Colon (tissue), 2 donors: Measurements from ENCODE around the gene IFNB1.

Experiments used
- FAIRE-seq: peaks from 2 replicates; lab custom pipeline; 2012; peaks lifted over from hg19 to GRCh38; lab: Jason Lieb, UNC
- donor health status: control.
- donor health status: control.

The IFNB1 gene

DNA sequence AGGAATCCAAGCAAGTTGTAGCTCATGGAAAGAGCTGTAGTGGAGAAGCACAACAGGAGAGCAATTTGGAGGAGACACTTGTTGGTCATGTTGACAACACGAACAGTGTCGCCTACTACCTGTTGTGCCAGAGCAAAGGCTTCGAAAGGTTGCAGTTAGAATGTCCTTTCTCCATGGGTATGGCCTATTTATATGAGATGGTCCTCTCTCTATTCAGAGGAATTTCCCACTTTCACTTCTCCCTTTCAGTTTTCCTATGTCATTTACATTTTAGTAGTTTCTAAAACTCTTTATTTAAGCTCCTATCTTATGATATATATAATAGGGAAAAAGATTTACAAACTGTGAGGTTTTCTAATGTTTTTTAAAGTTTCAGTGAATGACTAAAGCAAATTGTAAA is at the start of gene IFNB1:
IFNB1 (minus strand) TSS at position 162 of the 400 bp plus-strand sequence; CDS start at position 89, 73 bp downstream.
- FAIRE-seq, result no peak

DNA sequence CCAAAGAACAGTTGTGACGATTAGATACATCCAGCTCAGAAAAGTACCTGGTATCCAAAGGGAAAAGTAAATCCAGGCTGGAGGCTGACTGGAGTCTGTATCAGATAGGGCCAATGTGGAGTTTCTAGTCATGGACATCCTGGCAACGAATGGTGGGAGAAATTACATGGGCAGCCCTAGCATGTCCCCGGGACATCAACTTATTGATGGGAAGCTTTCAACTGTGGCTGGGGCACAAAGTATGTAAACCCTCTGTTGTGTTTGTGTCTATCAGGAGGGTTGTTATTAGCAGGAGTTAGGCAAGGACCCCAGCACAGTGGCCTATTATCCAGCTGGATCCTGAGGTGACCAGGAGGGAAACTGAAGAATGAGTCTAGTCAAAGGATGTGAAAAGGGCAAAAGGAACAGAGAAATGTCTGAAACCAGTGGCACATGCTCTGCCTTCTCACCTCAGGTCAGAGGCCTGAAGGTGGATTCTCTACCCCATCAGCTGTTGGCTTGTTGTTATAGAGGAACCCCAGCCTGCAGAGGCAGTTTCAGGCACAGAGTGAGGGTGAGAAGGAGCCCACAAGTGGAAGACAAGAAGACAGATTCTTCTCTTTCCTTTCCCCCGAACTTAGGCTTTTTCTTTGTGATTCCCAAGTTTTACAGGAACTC is 44.0 kb upstream of the IFNB1 start:
- no peak for FAIRE-seq

DNA sequence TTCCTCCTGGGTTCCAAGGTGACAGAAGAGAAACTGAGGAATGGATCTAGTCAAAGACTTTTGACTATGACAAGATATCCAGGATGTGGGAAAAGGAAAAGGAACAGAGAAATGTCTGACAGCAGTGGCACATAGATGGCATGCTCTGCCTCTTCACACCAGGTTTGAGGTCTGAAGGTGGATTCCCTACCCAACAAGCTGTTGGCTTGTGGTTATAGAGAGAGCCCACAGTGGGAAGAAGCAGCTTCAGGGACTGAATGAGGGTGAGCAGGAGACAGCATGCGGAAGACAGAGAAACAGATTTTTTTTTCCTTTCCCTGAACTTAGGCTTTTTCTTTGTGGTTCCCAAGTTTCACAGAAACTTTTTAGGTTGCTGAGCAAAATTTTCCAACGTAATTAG is 43.3 kb upstream of the IFNB1 start:
- FAIRE-seq, result no peak

DNA sequence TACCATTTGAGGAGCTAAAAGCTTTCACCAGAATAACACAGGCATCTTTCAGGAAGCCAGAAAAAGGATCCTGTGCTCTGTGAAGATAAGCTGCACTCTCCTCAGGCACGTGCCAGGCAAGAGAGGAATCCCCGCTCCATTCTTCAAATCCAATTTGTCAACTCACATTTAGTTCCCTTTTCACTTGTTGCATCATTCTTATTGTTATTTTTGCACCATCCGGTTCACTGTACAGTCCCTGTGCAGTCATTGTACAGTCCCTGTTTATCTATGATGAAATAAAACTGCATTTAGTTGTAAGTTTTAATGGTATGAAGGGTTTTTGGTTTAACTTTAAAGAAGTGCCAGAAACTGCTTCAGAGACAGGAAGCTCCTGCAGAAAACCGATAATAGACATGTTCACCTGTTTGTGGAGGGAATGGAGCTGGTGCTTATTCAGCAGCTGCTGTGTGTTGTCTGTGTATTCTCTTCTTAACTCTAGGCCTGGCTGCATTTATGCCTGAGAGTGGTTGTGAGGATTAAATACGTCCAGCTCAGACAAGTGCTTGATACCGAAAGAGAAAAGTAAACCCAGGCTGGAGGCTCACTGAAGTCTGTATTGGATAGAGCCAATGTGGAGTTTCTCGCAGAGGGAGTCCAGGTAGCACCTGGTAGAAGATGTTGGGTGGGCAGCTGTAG is 41.5 kb upstream of the IFNB1 start:
- no peak for FAIRE-seq

DNA sequence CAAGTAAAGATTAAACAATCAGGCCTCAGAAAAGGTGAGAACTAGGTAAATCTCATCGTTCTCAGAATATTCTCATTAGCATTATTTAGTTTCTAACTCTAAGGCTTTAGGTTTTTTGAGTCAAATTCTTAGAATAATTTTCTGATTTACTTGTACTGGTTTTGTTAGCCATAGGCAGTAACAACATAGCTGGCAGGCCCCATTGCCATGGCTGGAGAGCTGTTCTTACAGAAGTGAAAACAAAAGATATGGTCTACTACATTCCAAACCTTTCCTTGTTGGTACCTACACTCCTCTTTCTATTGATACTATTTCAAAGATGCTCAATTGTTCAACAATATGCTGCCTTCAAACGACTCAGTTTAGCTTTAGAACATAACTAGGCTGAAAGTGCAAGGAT is 36.6 kb upstream of the IFNB1 start:
- FAIRE-seq, result no peak

DNA sequence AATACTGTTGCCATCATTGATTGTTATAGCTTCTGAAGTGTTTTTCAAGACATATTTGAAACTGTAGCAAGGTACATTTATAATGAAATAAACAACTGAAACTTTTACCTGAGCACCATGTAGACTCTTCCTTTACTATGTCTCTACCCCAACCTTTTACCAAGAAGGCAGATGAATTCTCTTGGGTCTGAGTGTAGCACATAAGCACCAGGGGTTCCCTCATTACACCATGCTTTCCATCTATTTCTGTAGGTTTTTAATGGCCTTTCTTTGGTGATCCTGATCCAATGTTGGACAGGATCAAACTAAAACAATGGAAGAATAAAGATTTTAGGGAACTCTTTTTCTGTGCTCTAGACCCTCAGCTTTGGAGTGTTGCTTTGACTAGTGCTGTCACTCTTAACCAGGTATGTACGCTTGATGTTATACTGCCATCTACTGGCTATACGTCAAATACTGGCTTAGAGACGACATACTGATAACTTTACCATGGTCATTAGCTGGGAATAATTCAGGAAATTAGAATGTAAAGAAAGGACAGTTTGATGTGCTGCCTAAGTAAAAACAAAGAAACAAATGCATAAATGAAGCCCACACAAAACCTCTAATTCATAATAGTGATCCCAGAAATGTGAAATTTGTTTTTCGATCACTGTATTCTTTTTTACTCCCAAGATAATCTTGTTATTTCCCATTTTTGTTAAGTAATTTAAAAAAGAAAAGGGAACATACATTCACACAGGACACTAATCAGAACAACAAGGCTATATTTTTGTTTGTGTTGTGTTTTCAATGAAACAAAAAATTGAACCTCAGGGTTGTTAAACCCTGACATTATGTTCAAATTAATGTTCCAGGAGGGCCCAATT is 33.2 kb upstream of the IFNB1 start:
- peak; percentile 58 for FAIRE-seq

DNA sequence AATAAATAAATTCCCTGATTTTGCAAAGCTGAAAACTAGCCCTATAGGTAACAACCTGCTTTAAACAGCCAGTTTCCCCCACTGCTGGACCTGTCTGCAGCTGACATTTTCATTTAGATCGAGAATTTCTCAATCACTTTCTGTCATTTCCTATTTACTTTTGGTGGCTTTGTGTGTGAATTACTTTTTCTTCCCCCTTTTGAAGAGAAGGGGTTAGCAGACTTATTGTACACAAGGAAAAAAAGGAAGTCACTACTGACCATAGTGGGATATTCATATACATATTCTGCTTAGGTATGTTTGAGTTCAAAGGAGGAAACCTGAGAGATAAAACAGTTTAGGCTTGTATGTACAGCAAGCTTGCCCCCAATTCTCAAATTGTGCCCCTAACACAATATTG is 27.0 kb upstream of the IFNB1 start:
- FAIRE-seq, result no peak

DNA sequence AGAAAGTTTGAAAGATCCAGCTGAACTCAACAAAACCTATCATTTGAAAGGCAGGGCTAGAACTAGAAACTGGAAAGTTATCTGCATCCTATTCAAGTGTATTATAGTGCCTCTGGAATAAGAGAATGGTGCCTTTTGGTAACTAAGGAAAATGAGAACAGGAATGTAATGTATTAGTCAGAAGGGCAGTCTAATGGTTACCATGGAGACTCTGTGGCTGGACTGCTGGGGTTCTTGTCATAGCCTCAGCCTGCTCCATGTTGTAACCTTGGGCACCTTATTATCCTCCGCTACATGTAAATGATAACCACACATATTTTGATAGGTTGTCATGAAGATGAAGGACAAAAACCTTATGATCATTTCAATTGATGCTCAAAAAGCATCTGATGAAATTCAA is 24.6 kb upstream of the IFNB1 start:
- no peak for FAIRE-seq

DNA sequence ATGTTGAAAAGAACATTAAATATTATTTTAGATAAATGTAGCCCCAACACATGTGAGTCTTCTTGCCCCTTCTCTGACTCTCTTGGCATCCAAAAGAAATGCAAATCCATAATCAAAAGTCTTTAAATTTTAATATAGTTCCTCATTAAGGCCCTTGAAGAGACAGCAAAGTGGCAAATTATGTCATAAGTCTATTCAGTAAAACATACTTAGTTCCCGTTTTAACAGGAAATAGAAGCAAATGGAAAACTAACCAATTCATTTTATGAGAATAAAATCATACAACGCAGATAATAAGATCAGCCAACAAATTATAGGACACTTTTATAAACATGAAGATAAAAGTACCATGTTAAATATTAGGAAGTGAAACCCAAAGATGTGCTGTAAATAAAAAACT is 20.1 kb upstream of the IFNB1 start:
- FAIRE-seq, result no peak

DNA sequence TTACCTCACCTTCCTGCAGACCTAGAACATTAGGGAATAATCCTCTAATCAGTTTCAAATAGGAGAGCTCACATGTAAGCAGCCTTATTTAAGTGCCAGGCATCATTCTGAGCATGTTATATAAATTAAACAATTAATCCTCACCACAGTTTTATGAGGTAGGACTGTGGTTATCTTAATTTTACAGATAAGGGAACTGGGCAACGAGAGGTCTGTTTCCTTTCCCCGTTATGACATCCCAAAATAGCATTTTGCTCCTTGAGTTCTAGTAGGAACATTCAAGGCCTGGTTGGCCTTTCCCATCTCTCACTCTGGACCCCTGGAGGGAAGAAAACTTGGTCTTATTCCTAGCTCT is 19.1 kb upstream of the IFNB1 start:
- no peak for FAIRE-seq

DNA sequence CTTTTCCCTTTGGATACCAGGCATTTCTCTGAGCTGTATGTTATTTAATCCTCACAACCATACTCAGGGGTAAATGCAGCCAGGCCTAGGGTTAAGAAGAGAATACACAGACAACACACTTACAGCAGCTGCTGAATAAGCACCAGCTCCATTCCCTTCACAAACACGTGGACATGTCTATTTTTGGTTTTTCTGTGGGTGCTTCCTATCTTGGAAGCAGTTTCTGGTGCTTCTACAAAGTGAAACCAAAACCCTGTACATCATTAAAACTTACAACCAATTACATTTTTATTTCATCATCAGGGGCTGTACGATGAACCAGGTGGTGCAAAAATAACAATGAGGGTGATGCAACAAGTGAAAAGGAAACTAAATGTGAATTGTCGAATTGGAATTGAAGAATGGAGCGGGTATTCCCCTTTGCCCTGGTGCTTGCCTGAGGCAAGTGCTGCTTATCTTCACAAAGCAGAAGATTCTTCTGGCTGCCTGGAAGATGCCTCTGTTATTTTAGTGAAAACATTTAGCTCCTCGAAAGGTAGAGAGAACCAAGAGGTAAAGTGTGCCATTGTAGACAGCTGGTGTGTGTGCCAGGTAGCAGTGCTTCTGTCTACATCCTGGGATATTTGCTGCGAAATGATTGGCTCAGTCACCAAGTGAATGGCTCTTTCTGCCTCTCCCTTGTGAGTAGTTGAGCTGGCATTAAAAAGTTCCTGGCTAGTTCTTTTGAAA is 18.6 kb upstream of the IFNB1 start:
- FAIRE-seq, result no peak

DNA sequence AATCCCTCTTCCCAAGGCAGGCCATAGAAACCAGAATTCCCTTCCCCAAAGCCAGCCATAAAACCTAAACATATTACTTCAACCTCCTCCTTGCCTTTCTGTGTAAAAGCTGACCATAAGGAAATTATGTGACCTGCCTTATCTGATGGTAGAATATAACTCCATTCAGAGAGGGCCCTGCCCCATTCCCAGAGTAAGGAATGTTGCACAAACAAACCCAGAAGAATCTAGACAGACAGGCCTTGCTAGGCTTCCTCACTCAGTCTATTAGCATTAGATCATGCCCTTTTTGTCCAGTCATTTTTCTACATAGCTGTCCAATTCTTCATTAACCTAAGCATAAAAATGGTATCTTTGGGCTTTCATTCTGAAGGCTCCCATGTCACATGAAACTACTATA is 17.8 kb upstream of the IFNB1 start:
- no peak for FAIRE-seq

DNA sequence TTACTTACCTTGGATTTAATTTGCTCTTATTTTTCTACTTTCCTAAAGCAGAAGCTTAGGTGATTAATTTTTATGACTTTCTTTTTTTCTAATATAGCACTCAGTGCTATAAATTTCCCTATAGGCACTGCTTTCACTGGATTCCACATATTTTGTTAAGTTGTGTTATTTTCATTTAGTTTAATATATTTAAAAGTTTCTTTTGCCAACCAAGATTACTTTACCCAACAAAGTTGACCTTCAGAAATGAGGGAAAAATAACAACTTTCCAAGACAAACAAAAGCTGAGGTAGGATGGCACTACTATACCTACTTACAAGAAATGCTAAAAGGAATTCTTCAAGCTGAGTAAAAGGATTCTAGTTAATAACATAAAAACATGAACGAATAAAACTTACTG is 8.8 kb upstream of the IFNB1 start:
- no peak for FAIRE-seq

DNA sequence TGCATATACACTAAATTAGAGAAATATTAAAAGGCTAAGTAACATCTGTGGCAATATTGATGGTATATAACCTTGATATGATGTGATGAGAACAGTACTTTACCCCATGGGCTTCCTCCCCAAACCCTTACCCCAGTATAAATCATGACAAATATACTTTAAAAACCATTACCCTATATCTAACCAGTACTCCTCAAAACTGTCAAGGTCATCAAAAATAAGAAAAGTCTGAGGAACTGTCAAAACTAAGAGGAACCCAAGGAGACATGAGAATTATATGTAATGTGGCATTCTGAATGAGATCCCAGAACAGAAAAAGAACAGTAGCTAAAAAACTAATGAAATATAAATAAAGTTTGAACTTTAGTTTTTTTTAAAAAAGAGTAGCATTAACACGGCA is 7.3 kb upstream of the IFNB1 start:
- no peak for FAIRE-seq

DNA sequence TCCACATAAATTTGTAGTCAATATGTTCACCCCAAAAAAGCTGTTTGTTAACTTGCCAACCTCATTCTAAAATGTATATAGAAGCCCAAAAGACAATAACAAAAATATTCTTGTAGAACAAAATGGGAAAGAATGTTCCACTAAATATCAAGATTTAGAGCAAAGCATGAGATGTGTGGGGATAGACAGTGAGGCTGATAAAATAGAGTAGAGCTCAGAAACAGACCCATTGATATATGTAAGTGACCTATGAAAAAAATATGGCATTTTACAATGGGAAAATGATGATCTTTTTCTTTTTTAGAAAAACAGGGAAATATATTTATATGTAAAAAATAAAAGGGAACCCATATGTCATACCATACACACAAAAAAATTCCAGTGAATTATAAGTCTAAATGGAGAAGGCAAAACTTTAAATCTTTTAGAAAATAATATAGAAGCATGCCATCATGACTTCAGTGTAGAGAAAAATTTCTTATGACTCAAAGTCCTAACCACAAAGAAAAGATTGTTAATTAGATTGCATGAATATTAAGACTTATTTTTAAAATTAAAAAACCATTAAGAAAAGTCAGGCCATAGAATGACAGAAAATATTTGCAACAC is 6.6 kb upstream of the IFNB1 start:
- no peak for FAIRE-seq

DNA sequence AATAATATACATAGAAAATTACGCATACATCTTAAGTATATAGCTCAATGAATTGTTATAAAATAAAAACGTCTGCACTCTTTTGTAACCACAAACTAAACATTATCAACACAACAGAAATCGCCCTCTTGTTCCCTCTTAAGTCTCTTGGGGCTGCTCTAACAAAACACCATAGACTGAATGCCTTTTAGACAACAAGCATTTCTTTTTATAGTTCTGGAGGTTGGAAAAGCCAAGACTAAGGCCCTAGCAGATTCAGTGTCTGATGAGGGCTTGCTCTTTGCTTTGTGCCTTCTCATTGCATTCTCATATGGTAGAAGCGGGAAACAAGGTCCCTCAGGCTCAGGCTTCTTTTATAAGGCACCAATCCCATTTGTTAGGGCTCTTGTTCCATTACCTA is 4.9 kb upstream of the IFNB1 start:
- FAIRE-seq, result no peak

DNA sequence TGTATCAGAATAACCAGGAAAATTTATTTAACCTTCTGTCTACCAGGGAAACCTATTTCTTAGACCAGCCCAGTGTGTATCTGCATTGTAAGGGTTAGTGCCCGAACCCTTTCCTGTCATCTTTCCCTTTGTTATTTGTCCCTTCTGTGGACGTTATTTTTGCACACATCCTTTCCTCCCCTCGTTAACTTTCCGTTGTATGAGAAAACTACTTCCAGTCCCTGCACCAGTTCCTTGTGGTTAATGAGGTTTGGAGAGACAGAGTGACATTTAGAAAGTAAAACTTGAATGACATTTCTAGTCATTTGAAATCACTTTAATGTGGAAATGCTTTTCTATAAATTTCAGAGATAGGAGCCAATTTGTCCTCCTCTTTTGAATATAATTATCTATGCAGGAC is 4.3 kb upstream of the IFNB1 start:
- no peak for FAIRE-seq

DNA sequence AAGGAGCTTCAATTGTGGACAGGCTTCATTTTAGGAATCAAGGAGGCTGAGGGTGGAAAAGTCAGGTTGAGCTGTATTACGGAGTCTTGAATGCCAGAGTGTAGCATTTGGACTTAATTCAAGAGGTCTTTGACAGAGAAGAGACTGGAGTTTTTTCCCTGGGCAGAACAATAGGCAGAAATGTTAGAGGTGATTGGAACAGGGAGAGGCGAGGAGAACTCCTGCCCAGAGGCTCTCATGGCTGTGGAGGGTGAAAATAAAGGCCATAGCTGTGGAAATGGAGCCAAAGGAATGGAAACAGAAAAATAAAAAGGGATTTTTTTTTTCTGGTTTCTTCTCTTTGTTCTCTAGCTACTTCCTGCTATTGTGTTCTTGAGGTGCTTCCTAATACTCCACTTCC is 3.7 kb upstream of the IFNB1 start:
- FAIRE-seq, result no peak

DNA sequence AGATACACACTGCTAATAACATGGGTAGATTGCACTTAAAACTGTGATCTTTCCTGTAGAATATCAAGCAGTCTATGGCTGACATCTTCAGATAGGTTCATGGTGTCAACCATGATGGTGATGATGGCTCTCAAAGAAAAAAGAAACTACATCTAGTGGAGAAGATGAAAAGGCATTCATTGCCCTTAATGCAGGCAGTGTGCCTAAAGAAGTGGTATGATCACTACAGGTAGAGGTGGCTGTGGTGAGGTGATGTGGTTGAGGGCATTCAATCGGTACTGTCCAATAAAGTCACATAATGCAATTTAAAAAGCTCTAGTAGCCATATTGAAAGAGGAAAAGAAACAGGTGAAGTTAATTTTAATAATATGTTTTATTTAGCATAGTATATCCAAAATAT is 3.1 kb upstream of the IFNB1 start:
- no peak for FAIRE-seq

DNA sequence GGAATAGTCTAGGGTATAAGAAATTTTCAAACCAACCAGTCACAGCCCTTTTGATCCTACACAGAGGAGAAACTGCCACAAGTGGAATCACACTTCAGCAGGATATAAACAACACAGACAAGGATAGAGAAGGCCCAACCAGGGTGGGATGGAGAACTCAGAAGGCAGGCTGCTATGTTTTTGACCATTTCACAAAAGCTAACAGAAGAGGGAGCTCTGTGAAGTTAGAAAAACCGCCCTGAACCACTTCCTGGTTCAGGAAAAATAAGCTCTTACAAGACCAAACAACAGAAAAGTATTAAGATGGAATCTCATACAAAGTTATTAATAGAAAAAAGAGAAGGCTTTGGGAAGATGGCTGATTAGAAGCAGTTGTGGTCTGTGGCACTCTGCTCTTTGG is 960 bp upstream of the IFNB1 start:
- no peak for FAIRE-seq

DNA sequence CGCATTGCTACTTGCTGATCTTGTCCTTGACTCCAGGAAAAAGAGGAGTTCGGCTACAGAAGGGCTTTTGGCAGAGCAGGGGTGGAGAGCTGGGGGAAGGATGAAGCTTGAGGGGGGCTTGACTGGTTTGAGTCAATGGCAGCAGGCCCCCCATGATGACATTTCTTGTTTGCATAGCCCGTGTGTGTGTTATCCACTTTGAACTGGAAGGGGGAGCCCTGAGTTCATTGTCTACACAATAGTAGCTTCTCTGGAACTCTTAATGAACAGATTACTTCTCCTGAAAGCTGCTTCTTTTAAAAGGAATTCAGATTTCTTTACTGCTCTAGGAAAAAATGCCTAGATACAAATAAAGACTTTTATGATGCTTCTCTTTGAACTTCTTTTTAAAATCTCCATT is 2.3 kb downstream of the IFNB1 start:
- FAIRE-seq, result no peak

DNA sequence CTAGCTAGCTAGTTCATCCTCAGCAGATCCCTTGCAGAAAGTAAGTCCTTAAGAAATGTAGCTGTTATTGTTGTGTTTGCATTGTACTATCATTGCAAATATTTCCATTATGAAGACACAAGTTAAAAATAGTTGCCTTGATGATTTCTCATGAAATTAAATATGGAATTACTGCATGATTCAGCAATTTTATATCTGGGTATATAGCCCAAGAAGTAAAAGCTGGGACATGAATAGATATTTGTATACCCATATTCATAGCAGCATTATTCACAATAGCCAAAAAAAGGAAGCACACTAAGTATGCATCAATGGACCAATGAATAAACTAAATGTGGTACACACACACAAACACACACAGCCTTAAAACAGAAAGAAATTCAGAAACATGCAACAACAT is 6.8 kb downstream of the IFNB1 start:
- no peak for FAIRE-seq
